IMR-90 (cell line): ENCODE results near the gene PNISR. TPM values are rescaled to one million over a fixed set of nuclear protein-coding genes. Genes with fewer than 3 reads are reported as not detected.

Experiments used
- ATAC-seq: fragments of 200-7000 bp; cut with Tn5 transposase; 2 replicates; pipeline ENCODE4 v1.9.1; 2020; ENCODE audit warnings: low read depth, mild to moderate bottlenecking, moderate library complexity
- BruUV-seq: library from RNA; stranded (reverse); fragments of 400-500 nt; replicated peaks from 2 replicates; lab custom pipeline; 2021; lab: Mats Ljungman, UMichigan
- CTCF ChIA-PET: fragments of 300-600 bp; formaldehyde crosslinking; extraction: SDS; loops from one replicate; lab custom pipeline; 2021; ENCODE audit warnings: antibody characterized with exemption; lab: Yijun Ruan, JAX
- POLR2A ChIA-PET: fragments of 300-600 bp; sonication (Branson Sonifier 250); formaldehyde crosslinking; loops from one replicate; lab custom pipeline; 2022; ENCODE audit warnings: antibody characterized with exemption; ENCODE audit not compliant: unreplicated experiment; lab: Charles Lee
- DNase-seq: peaks from one replicate; pipeline ENCODE4 v3.0.0; 2013
- H2AFZ ChIP-seq: replicated peaks from 2 replicates; pipeline ENCODE3; 2013; ENCODE audit warnings: low read length, mild to moderate bottlenecking; ENCODE audit not compliant: poor library complexity
- H2AK5ac ChIP-seq: 2 replicates; pipeline ENCODE4 v1.6.1; 2013; ENCODE audit warnings: low read depth, low read length, inconsistent platforms
- H2AK9ac ChIP-seq: replicated peaks from 2 replicates; pipeline ENCODE3; 2013; ENCODE audit warnings: mild to moderate bottlenecking, low read depth, low read length, moderate library complexity; ENCODE audit not compliant: poor library complexity
- H2BK120ac ChIP-seq: 2 replicates; pipeline ENCODE4 v1.6.1; 2013; ENCODE audit warnings: low read depth, low read length, inconsistent platforms
- H2BK15ac ChIP-seq: 3 replicates; pipeline ENCODE4 v1.6.1; 2013; ENCODE audit warnings: low read depth, low read length, inconsistent platforms
- H2BK20ac ChIP-seq: 2 replicates; pipeline ENCODE4 v1.6.1; 2013; ENCODE audit warnings: low read depth, mild to moderate bottlenecking, inconsistent platforms, low read length, moderate library complexity
- H2BK5ac ChIP-seq: 2 replicates; pipeline ENCODE4 v1.6.1; 2013; ENCODE audit warnings: mild to moderate bottlenecking, low read depth, low read length, inconsistent platforms; ENCODE audit not compliant: poor library complexity, severe bottlenecking
- H3K14ac ChIP-seq: replicated peaks from 2 replicates; pipeline ENCODE4 v1.6.1; 2013; ENCODE audit warnings: low read depth, low read length, inconsistent platforms
- H3K18ac ChIP-seq: 2 replicates; pipeline ENCODE4 v1.6.1; 2013; ENCODE audit warnings: low read depth, low read length, control low read depth
- H3K23ac ChIP-seq: 2 replicates; pipeline ENCODE4 v1.6.1; 2013; ENCODE audit warnings: low read depth, low read length, inconsistent platforms
- H3K27ac ChIP-seq: 2 replicates; pipeline ENCODE4 v1.5.1; 2013; ENCODE audit warnings: mild to moderate bottlenecking, control low read depth, low read length; ENCODE audit not compliant: insufficient read depth
- H3K27me3 ChIP-seq: 2 replicates; pipeline ENCODE4 v1.6.1; 2013; ENCODE audit warnings: low read length; ENCODE audit not compliant: control insufficient read depth, insufficient read depth
- H3K36me3 ChIP-seq: 2 replicates; pipeline ENCODE4 v1.6.1; 2013; ENCODE audit warnings: low read length, mixed read lengths; ENCODE audit not compliant: control insufficient read depth, insufficient read depth
- H3K4ac ChIP-seq: 2 replicates; pipeline ENCODE4 v1.6.1; 2013; ENCODE audit warnings: low read depth, low read length, inconsistent platforms
- H3K4me1 ChIP-seq: 2 replicates; pipeline ENCODE4 v1.6.1; 2013; ENCODE audit warnings: low read length, mixed read lengths; ENCODE audit not compliant: control insufficient read depth, insufficient read depth
- H3K4me2 ChIP-seq: 2 replicates; pipeline ENCODE4 v1.6.1; 2013; ENCODE audit warnings: low read depth, mild to moderate bottlenecking, control low read depth, low read length, moderate library complexity
- H3K4me3 ChIP-seq: 2 replicates; pipeline ENCODE4 v1.5.1; 2013; ENCODE audit warnings: low read depth, mild to moderate bottlenecking, control low read depth, low read length, moderate library complexity; ENCODE audit not compliant: insufficient read depth
- H3K56ac ChIP-seq: 2 replicates; pipeline ENCODE4 v1.6.1; 2013; ENCODE audit warnings: low read length, inconsistent platforms; ENCODE audit not compliant: insufficient read depth; ENCODE audit errors: extremely low read depth
- H3K79me1 ChIP-seq, 2 experiments: 2 replicates each; pipeline ENCODE4 v1.6.1; 2013; ENCODE audit warnings: low read length in 2 of 2, inconsistent platforms in 1 of 2, low read depth in 1 of 2
- H3K9ac ChIP-seq: 2 replicates; pipeline ENCODE4 v1.6.1; 2013; ENCODE audit warnings: low read depth, low read length, control low read depth
- H3K9me1 ChIP-seq: 2 replicates; pipeline ENCODE4 v1.6.1; 2013; ENCODE audit warnings: low read length, inconsistent platforms; ENCODE audit not compliant: insufficient read depth
- H3K9me3 ChIP-seq: 2 replicates; pipeline ENCODE4 v1.6.1; 2013; ENCODE audit warnings: low read length; ENCODE audit not compliant: control insufficient read depth, insufficient read depth
- H4K20me1 ChIP-seq: 2 replicates; pipeline ENCODE4 v1.6.1; 2013; ENCODE audit warnings: low read length, inconsistent platforms; ENCODE audit not compliant: insufficient read depth
- H4K5ac ChIP-seq: 2 replicates; pipeline ENCODE4 v1.6.1; 2013; ENCODE audit warnings: mild to moderate bottlenecking, low read depth, low read length, control low read depth
- H4K8ac ChIP-seq, 2 experiments: 2 replicates each; pipeline ENCODE4 v1.6.1; 2013; ENCODE audit warnings: low read depth in 2 of 2, low read length in 2 of 2, control low read depth in 1 of 2, inconsistent platforms in 1 of 2
- H4K91ac ChIP-seq: 2 replicates; pipeline ENCODE4 v1.6.1; 2013; ENCODE audit warnings: low read depth, low read length, inconsistent platforms; ENCODE audit not compliant: insufficient read depth
- BHLHE40 ChIP-seq: fragments of 150-350 bp; IDR thresholded peaks from 2 replicates; pipeline ENCODE4 v1.6.1; 2016; ENCODE audit warnings: mild to moderate bottlenecking, low read depth, low read length
- CEBPB ChIP-seq: IDR thresholded peaks from 2 replicates; pipeline ENCODE4 v1.6.1; 2012; ENCODE audit warnings: low read depth, low read length, improper control_type of control experiment
- MAFK ChIP-seq: IDR thresholded peaks from 2 replicates; pipeline ENCODE4 v1.6.1; 2012; ENCODE audit warnings: low read depth, low read length, improper control_type of control experiment
- NFE2L2 ChIP-seq: fragments of 150-350 bp; IDR thresholded peaks from 2 replicates; pipeline ENCODE4 v1.6.1; 2016; ENCODE audit warnings: low read depth, mild to moderate bottlenecking, low read length
- RFX5 ChIP-seq: IDR thresholded peaks from 2 replicates; pipeline ENCODE4 v1.8.0; 2012; ENCODE audit warnings: low read depth, mild to moderate bottlenecking, low read length, moderate library complexity
- SMC3 ChIP-seq: fragments of 150-350 bp; IDR thresholded peaks from 2 replicates; pipeline ENCODE4 v1.6.1; 2016; ENCODE audit warnings: low read depth, mild to moderate bottlenecking, antibody characterized with exemption, low read length, moderate library complexity
- WGBS, 2 experiments: methylation state at CpG; one replicate each; pipeline versions ENCODE4 v1.1.5 to v1.1.7; 2013; ENCODE audit warnings: missing lambda C conversion rate in 2 of 2; ENCODE audit not compliant: insufficient read length in 1 of 2; ENCODE audit errors: extremely low coverage in 2 of 2; 5-methylcytosine and 5-hydroxymethylcytosine counted together
- dilution Hi-C: fragments of 300-500 bp; cut with HindIII; formaldehyde crosslinking; loops from one replicate; pipeline ENCODE4 v1.14.3; 2018; ENCODE audit warnings: low sequenced_read_pairs; ENCODE audit not compliant: unreplicated experiment
- in situ Hi-C: fragments of 300-500 bp; cut with MboI; formaldehyde crosslinking; loops from 3 replicates; pipeline ENCODE4 v1.14.3; 2019; ENCODE audit warnings: low sequenced_read_pairs, inconsistent platforms, mixed read lengths
- intact Hi-C: fragments of 100-400 bp; cut with micrococcal nuclease; formaldehyde crosslinking; loops from 2 replicates; pipeline ENCODE4 v1.10.0; 2022
- polyA plus RNA-seq, 3 experiments: library from polyadenylated mRNA; depleted of rRNA; stranded (reverse); fragments of >200 nt; gene quantifications; 2 replicates each; pipeline ENCODE4 v1.2.3, GENCODE V29; 2012; ENCODE audit warnings: low replicate concordance in 1 of 3
- total RNA-seq: library from RNA; depleted of rRNA; stranded (reverse); fragments of >200 nt; gene quantifications from 2 replicates; pipeline ENCODE4 v1.2.3, GENCODE V29; 2012

PNISR gene
- total and polyA plus RNA-seq, 2 of the 4 experiments (the other 2 are of a cell fraction) = 44.5 to 46.2 TPM

DNA sequence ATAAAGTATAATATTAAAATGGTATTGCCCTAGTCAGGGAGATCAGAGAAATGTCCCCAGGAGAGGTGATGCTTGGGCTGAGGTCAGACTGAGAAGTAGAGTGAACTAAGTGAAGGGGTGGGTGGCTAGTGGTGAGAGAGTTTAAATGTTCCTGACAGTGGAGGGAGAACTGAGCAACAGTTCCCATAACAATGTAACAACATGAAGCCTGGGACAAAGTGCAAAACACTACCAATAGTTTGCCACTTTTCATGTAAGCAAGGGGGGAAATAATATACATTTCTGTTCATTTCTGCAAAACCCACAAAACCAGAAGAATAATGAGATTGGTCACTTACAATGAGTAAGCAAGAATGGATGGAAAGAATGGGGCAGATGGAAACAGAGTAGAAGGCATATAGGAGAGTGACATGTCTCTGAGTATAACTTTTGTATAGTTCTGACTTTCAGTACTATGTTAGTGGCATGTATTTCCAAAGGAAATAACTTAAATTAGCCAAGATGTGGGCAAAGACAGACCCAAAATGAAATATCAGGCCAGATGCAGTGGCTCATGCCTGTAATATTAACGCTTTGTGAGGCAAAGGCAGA lies 62.3 kb downstream of the PNISR start:
- intact Hi-C loops = no loop called here
- Histone ChIP-seq H3K18ac (no peak overlapping the region), H2BK15ac (no peak overlapping the region), H2BK5ac (no peak overlapping the region), H3K9me1 (no peaks in the 10 kb centered on the region), H3K4me1 (no peaks in the 10 kb centered on the region), H3K14ac (no peak overlapping the region), H3K9me3 (no peaks in the 10 kb centered on the region), H4K8ac (no peak overlapping the region), H4K20me1 (no peaks in the 10 kb centered on the region), H4K91ac (no peak overlapping the region), H3K4ac (no peak overlapping the region), H3K4me3 (no peak overlapping the region), H3K36me3 (no peaks in the 10 kb centered on the region), H2AK9ac (no peak overlapping the region), H3K9ac (no peak overlapping the region), H3K27ac (no peak overlapping the region), H2AK5ac (no peak overlapping the region), H3K4me2 (no peak overlapping the region), H3K27me3 (no peaks in the 10 kb centered on the region; the same call in 1 of the 2 replicates), H3K56ac (no peak overlapping the region), H2BK120ac (no peak overlapping the region), H3K23ac (no peak overlapping the region), H3K79me1 (no peaks in the 10 kb centered on the region), H2BK20ac (no peak overlapping the region), H2AFZ (no peak overlapping the region), H4K5ac (no peak overlapping the region)
- no TSS peak for BruUV-seq
- POLR2A ChIA-PET = interaction anchor here (0.6 kb wide), 1 partner anchor 62 kb away, joined by 4 read pairs; no protein-coding TSS in a partner anchor
- no peak for DNase-seq
- dilution Hi-C loops = no loop called here
- WGBS, 2 experiments = 83% methylated on average over 1 of the region's 1 CpG; no CpG with 5 or more reads in 1 of the 2 experiments
- in situ Hi-C loops = no loop called here
- CTCF ChIA-PET = no interaction called here
- no peak for ATAC-seq
- TF ChIP-seq SMC3 = no peak
- no peak for TF ChIP-seq RFX5
- no peak for TF ChIP-seq BHLHE40
- no peak for TF ChIP-seq CEBPB
- no peak for TF ChIP-seq NFE2L2
- no peak for TF ChIP-seq MAFK
